ENCODE results near the gene COL21A1.

GRCh38 chr6:56146086-56146485 is 101.3 kb downstream of the COL21A1 start:
- TF ChIP-seq CTCF (IDR thresholded peaks at IDR 0.05) (no peak), POLR2A (IDR thresholded peaks at IDR 0.05) (no peak), EP300 (IDR thresholded peaks at IDR 0.05) (no peak)
